Coronary artery (tissue), 2 donors: ENCODE measurements around the gene TMCC3.

ENCODE experiments used
- DNase-seq: peaks from one replicate; pipeline ENCODE4 v3.0.0-alpha.2; 2017; ENCODE audit warnings: low spot score
- H3K27ac ChIP-seq, 2 donors: fragments of 200-600 bp; sonication (generic); one replicate each; pipeline ENCODE4 v1.5.1; 2016 to 2019
- H3K4me3 ChIP-seq: fragments of 200-600 bp; sonication (generic); 2 replicates; pipeline ENCODE4 v1.5.1; 2016; ENCODE audit warnings: mild to moderate bottlenecking, moderate library complexity
- CTCF ChIP-seq: fragments of 200-600 bp; sonication (generic); IDR thresholded peaks from one replicate; pipeline ENCODE4 v1.5.1; 2019; ENCODE audit warnings: antibody characterized with exemption

TMCC3 gene

GRCh38 chr12:94623161-94623920 is 27.0 kb downstream of the TMCC3 start:
- no peak for DNase-seq

GRCh38 chr12:94622475-94622874 is 27.9 kb downstream of the TMCC3 start:
- H3K27ac ChIP-seq: peak overlapping the region in 1 of 2 donors; percentile 38
- peak overlapping the region; percentile 29 for H3K4me3 ChIP-seq
- no peak for TF ChIP-seq CTCF
- no peak for DNase-seq

More at GRCh38 chr12:94623161-94623920, 27.0 kb downstream of the TMCC3 start:
- Histone ChIP-seq H3K27ac (no peak overlapping the region), H3K4me3 (no peak overlapping the region)
- no peak for TF ChIP-seq CTCF

GRCh38 chr12:94621662-94622359 is 28.5 kb downstream of the TMCC3 start:
- H3K27ac ChIP-seq: peak overlapping the region in 1 of 2 donors; percentile 38
- DNase-seq: no peak
- peak overlapping the region; percentile 29 for H3K4me3 ChIP-seq
- TF ChIP-seq CTCF: no peak

DNA sequence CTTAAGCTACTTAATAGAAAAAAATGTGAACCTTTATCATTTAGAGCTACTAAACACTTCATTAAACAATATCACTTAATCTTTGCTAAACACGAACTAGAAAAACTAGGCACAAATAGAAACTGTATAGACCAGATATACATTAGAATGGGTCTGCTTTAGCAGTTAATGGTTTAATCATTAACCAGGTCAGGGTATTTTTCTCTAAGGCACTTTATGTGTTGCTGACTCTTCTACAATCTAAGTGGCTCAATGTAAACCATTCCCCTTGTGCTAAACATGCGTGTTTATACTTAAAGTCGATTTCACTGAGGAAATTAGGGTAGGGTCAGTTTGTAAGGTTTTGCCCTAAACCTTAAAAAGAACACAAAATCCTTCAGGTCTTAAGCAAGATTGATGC is 29.7 kb downstream of the TMCC3 start:
- no peak for TF ChIP-seq CTCF
- Histone ChIP-seq H3K27ac (no peak overlapping the region), H3K4me3 (no peak overlapping the region)
- DNase-seq: no peak

GRCh38 chr12:94618995-94619695 is 31.2 kb downstream of the TMCC3 start:
- Histone ChIP-seq H3K27ac (no peak overlapping the region), H3K4me3 (no peak overlapping the region)
- no peak for DNase-seq
- no peak for TF ChIP-seq CTCF

DNA sequence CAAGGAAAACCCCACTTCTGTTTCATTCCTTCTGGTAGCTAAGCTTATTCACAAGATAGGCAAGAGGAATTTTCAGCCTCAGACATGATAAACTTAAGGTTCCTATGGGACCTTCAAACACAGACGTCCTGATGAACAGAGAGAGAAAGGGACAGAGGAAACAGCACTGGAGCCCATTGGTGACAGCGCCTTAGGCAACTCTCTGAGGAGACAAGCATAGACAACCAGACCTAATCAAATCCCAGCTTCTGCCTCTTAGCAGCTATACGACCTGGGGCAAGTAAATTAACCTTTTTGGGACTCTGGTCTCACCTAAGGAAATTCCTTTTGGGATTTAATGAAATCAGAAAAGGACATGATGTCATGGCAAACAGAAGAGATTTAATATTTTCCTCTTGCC is 33.3 kb downstream of the TMCC3 start:
- no peak for TF ChIP-seq CTCF
- Histone ChIP-seq H3K27ac (no peak overlapping the region), H3K4me3 (no peak overlapping the region)
- DNase-seq: no peak
